Gastroesophageal sphincter (tissue), 3 donors: ENCODE measurements around the gene TMTC1.
A peak's percentile ranks its signal among the peaks of the same experiment; 100 is the strongest.

Source experiments
- CTCF ChIP-seq, 4 experiments: fragments of 200-600 bp in 2 of 4; fragments of 450-650 bp in 2 of 4; sonication (generic) in 1 of 4; IDR thresholded peaks; one replicate each; pipeline ENCODE4 v1.5.1; 2017 to 2019; ENCODE audit warnings: antibody characterized with exemption in 4 of 4, mild to moderate bottlenecking in 2 of 4, moderate library complexity in 2 of 4
- EP300 ChIP-seq: sonication (generic); formaldehyde crosslinking; IDR thresholded peaks from one replicate; pipeline ENCODE4 v1.6.1; 2017; ENCODE audit warnings: antibody characterized with exemption, mild to moderate bottlenecking
- POLR2A ChIP-seq, 2 donors: fragments of 450-650 bp; IDR thresholded peaks; one replicate each; pipeline ENCODE4 v1.6.1; 2017; ENCODE audit warnings: antibody characterized with exemption in 2 of 2, mild to moderate bottlenecking in 2 of 2, moderate library complexity in 1 of 2
- POLR2AphosphoS5 ChIP-seq: sonication (generic); formaldehyde crosslinking; IDR thresholded peaks from one replicate; pipeline ENCODE4 v1.6.1; 2017; ENCODE audit warnings: antibody characterized with exemption

GRCh38 chr12:29762637-29763300, 21.0 kb downstream of the TMTC1 start:
- no peak for TF ChIP-seq CTCF (IDR thresholded peaks at IDR 0.05)
- TF ChIP-seq EP300 = no peak
- TF ChIP-seq POLR2A (IDR thresholded peaks at IDR 0.05) = no peak
- TF ChIP-seq POLR2AphosphoS5 = peak; percentile 72
